IPS-18c (cell line): ENCODE results near the gene VPS13D.
"Not testable (repeated sequence)": the region's sequence is repeated elsewhere in the genome, so short reads cannot be mapped to it uniquely, and the experiment has no call there.

Source experiments
- H3K4me3 ChIP-seq: 2 replicates; pipeline ENCODE4 v1.7.0; 2013; ENCODE audit warnings: low read depth, mild to moderate bottlenecking, low read length, moderate library complexity; ENCODE audit not compliant: insufficient read depth
- H3K9me3 ChIP-seq: one replicate; pipeline ENCODE4 v1.6.1; 2013; ENCODE audit warnings: mild to moderate bottlenecking, low read length, moderate library complexity; ENCODE audit not compliant: control insufficient read depth, insufficient read depth

The VPS13D gene

DNA sequence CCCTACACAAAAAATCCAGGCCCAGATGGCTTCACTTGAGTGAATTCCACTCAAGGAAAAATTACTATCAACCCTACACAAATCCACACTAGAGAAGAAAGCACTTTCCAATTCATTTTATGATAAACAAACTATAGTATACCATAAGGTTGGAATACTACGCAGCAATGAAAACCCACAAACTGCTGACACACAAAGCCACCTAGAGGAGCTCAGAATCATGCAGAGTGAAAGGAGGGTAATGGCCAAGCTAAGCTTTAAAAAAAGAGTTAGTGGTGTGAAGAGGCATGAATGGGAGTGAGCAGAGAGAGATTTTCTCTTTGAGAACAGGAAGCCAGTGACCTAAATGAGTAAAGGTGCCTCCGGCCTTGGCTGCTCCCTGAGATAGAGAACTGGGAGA, 294.4 kb downstream of the VPS13D start:
- Histone ChIP-seq H3K9me3 (no peaks in the 10 kb centered on the region), H3K4me3 (no peak overlapping the region)

DNA sequence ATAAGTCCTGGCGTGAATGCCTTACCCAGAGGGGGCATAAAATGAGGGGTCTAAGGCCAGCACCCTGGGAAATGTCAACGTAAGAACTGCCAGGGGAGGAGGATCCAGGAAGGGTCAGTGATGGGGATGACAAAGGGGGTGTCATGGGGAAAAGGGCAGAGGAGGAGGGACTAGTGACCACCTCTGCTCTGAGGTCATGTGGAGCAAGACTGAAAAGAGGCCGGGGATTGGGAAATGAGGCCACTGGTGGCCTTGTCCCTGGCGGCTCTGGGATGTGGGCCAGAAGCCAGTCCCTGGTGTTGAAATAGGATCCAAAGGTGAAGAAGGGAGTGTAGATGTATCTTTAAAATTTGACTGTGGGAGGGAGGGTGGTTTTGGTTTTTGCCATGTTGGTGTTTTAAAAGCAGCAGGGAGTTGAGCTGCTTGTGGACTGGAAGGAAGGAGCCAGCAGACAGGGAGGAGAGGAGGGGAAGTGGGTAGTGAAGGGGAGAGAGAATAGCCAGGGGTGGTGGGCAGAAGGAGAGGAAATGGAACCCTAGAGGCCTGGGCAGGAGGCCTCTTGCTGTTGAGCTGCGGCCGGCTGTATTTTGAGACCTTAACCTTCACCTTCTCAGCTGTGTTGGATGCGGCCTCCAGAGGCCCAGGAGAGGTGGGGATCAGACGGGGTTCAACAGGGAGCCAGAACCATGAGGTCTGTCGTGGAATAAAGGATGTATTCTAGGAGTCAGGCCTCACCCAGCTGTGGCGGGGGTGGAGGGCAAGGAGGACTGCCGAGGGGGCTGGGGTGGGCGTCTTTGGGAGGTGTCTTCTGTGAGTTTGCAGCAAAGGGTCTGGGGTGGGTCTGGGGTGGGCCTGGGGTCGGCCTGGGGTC, 295.7 kb downstream of the VPS13D start:
- Histone ChIP-seq H3K9me3 (no peaks in the 10 kb centered on the region), H3K4me3 (no peak overlapping the region)

DNA sequence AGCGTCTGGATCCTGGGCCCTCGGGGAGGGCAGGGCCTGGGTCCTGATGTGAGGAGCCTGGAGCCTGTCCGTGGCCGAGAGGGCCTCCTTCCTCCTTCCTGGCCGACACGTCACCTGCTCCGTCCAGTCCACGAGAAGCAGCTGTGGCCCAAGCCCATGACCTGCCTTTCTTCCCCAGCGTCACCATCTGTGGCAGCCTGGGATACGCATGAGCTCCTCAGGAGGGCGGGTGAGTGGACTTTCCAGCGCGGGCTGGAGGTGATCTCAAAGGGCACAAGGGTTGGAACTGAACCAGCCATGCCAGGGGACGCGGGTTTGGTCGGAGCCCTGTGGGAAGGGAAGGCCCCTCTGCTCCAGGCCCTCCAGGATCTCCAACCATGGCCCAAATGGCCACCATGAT, 297.7 kb downstream of the VPS13D start:
- Histone ChIP-seq H3K4me3 (no peak overlapping the region), H3K9me3 (no peaks in the 10 kb centered on the region)

DNA sequence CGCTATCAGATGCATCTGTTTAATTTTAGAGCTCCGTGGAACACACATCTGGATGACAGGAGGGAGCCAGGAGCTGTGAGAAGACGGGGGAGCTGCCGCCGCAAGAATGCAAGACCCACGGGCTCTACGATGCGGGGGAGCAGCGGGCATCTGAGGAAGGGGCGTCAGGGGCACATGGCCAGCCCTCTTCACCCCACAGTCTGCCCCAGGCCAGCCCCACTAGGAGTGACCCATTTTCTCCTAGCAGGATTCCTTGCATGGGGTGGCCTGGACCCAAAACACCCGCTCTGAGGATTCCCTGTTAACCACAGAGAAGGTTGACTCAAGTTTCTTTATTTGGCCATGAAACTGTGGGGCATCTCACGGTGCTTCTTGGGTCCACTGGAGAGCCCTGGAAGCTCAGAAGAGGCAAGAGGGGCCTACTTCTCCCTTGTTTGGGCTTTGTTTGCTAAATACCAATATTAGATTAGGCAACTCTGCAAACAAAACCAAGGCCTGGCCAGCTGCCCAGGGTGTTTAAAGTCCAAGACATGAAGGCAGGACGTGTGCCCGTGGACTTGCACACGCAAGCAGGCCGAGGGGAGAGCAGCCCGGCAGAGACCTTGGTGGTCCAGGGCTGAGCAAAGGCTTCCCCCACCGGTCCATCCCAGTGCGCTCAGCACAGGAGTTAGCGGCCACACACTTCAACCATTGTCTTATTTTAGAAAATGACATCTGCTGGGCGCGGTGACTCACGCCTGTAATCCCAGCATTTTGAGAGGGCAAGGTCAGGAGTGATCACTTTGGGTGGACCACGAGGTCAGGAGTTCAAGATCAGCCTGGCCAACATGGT, 298.4 kb downstream of the VPS13D start:
- Histone ChIP-seq H3K4me3 (no peak overlapping the region), H3K9me3 (no peaks in the 10 kb centered on the region)

DNA sequence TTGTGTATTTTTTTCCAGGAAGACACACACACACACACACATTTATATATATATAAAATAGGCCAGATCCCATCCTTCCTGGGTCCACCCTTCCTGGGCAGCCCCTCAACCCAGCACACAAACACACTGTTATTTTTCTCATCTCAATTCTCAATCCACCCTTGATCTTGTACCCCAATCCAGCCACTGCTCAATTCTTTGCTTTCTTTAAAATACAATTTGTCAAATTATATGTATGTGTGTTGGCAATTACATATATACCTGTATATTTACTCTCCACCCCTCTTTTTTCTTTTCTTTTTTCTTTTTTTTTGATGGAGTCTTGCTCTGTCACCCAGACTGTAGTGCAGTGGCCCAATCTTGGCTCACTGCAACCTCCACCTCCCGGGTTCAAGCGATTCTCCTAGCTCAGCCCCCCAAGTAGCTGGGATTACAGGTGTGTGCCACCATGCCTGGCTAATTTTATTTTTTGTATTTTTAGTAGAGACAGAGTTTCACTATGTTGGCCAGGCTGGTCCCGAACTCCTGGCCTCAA, 299.9 kb downstream of the VPS13D start:
- no peak overlapping the region for H3K4me3 ChIP-seq

DNA sequence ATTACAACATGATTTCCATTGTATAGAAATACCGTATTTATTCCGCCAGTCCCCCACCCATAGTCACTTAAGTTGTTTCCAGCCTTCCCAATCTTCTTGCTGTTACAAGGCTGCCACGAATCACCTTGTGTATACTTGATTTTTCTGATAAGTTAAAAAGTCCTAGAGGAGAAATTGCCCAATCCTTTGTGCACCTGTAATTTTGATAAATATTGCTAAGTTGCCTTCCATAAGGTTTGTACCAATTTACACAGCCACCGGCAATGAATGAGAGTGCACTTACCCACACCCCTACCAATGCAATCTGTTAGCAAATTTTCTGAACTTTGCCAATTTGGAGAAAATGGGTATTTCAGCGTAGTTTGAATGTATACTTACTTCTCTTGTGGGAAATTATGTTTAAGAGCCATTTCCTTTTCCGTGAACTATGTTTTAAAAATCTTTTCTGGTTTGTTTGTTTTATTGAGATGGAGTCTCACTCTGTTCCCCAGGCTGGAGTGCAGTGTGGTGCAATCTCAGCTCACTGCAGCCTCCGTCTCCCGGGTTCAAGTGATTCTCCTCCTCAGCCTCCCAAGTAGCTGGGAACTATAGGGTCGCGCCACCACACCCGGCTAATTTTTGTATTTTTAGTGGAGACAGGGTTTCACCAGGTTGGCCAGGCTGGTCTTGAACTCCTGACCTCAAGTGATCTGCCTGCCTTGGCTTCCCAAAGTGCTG, 300.8 kb downstream of the VPS13D start:
- H3K4me3 ChIP-seq = no peak overlapping the region
- no peaks in the 10 kb centered on the region for H3K9me3 ChIP-seq

More for the DNA sequence above, 299.9 kb downstream of the VPS13D start:
- H3K9me3 ChIP-seq = no peaks in the 10 kb centered on the region

DNA sequence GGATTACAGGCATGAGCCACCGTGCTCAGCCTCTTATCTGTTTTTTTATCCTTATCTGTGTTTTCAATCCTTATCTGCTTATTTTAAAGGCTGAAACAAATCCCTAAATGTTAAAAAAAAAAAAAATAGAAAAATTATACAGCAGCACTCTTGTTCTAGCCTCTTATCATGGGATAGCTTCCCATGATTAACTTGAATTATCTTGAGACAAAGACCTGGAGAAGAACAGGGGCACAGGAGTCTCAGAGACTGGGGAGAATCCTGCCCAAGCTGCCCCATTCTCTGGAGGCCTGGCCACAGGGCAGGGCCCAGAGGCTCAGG, 301.3 kb downstream of the VPS13D start:
- no peaks in the 10 kb centered on the region for H3K9me3 ChIP-seq
- H3K4me3 ChIP-seq = no peak overlapping the region

DNA sequence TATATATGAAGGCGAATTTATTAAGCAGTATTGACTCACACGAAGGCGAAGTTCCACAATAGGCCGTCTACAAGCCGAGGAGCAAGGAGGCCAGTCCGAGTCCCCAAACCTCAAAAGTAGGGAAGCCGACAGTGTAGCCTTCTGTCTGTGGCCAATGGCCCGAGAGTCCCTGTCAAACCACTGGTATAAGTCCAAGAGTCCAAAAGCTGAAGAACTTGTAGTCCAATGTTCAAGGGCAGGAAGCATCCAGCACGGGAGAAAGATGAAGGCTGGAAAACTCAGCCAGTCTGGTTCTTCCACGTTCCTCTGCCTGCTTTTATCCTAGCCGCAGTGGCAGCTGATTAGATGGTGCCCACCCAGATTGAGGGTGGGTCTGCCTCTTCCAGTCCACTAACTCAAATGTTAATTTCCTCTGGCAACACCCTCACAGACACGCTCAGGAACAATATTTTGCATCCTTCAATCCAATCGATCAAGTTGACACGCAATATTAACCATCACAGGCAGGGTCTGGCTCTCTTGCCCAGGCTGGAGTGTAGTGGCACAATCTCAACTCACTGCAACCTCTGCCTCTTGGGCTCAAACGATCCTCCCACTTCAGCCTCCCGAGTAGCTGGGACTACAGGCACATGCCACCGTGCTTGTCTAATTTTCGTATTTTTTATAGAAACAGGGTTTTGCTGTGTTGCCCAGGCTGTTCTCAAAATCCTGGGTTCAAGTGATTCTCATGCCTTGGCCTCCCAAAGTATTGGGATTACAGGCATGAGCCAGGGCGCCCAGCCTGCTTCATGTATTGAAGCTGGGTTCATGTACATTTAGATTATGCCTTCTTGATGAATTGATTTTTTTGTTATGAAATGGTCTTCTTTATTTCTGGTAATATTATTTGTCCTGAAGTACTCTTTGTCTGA, 302.8 kb downstream of the VPS13D start:
- H3K9me3 ChIP-seq = no peaks in the 10 kb centered on the region
- H3K4me3 ChIP-seq = no peak overlapping the region

DNA sequence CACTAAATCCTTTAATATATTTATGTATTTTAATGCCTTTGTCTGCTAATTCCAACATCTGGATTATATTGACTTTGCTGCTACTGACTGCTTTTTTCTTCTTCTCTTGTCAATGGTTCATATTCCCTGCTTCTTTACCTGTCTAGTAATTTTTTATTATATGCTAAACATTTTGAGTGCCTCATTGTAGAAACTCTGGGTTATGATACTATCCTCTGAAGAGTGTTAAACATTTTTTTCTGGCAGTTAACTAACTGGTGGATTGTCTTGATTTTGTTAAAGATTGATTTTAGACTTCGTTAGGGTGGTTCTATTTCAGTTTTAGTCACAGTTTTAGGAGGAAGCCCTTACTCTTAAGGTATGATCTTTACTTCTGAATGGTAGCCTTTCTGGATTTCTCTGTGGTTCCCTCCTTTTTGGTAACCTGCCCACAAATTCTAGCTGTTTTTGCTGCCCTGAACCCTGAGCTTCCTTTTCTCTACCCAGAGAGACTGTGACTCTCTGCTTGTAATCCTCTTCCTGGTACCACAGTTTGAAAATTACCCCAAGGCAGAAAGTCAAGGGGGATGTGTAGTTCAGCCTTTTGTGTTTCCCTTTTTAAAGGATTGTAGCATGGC, 306.3 kb downstream of the VPS13D start:
- Histone ChIP-seq H3K9me3 (no peaks in the 10 kb centered on the region), H3K4me3 (no peak overlapping the region)

DNA sequence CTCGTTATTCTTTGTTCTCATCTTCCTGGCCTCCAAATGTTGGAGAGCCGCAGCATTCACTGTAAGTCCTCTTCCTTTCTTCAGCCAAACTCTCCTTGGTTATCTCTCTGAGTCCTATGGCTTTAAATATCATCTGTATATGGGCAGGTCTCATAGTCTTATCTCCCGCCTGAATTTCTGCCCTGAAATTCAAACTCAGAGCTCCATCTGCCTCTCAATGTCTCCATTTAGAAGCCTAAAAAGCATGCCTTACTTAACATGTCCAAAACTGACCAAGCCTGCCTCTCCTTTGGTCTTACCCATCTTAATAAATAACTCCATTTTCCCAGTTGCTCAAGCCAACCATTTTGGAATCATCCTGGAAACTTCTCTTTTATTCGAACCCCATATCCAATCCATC, 307.5 kb downstream of the VPS13D start:
- Histone ChIP-seq H3K4me3 (no peak overlapping the region), H3K9me3 (no peaks in the 10 kb centered on the region)

DNA sequence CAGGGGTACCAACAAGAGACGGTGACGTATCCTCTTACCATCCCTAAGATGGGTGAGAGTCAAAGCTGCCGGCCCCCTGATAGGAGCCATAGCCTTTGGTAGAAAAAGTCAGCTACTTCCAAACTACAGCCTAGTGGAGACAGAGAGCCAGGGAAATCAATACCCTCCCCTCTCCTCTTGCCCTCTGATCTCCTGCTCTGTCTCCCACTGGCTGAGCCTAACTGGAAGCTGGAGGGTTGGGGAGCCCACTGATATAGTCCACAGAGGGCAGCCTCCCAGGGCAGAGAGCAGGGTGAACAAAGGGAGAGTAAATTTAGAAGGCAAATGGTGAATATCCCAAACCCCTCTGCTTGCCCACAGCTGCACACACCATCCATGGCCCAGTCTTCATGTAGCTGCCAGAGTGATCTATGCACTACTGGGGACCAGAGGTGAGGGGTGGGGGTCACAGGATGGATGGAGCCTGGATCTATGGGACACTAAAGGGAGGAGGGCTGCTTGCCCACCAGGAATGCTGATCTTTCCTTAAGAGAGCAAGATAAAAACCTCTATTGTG, 308.2 kb downstream of the VPS13D start:
- H3K4me3 ChIP-seq = no peak overlapping the region
- H3K9me3 ChIP-seq = no peaks in the 10 kb centered on the region

DNA sequence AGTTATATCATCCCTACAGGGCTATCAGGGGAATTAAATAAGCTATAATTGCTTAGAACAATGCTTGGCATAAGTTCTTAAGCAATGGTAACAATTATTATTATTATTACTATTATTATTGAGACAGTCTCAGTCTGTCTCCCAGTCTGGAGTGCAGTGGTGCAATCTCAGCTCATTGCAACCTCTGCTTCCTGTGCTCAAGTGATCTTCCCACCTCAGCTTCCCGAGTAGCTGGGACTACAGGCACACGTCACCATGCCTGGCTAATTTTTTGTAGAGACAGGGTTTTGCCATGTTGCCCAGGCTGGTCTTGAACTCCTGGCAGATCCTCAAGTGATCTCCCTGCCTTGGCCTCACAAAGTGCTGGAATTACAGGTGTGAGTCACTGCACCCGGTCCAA, 308.7 kb downstream of the VPS13D start:
- H3K4me3 ChIP-seq, H3K9me3 ChIP-seq: not testable (repeated sequence)

DNA sequence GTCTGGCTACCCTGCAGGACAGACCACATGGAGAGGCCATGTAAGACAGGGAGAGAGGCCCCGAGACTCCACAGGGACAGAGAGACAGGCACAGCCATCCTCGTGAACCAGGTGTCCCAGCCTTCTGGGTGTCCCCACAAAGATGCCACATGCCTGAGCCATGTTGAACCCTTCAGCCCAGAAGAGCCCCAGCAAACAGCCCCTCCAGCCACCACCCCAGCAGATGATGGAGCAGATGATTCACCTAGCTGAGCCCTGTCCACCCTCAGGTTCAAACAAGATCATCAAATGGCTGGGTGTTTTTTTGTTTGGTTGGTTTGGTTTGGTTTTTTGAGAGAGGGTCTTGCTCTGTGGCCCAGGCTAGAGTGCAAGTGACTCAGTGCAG, 309.5 kb downstream of the VPS13D start:
- no peaks in the 10 kb centered on the region for H3K9me3 ChIP-seq
- no peak overlapping the region for H3K4me3 ChIP-seq

DNA sequence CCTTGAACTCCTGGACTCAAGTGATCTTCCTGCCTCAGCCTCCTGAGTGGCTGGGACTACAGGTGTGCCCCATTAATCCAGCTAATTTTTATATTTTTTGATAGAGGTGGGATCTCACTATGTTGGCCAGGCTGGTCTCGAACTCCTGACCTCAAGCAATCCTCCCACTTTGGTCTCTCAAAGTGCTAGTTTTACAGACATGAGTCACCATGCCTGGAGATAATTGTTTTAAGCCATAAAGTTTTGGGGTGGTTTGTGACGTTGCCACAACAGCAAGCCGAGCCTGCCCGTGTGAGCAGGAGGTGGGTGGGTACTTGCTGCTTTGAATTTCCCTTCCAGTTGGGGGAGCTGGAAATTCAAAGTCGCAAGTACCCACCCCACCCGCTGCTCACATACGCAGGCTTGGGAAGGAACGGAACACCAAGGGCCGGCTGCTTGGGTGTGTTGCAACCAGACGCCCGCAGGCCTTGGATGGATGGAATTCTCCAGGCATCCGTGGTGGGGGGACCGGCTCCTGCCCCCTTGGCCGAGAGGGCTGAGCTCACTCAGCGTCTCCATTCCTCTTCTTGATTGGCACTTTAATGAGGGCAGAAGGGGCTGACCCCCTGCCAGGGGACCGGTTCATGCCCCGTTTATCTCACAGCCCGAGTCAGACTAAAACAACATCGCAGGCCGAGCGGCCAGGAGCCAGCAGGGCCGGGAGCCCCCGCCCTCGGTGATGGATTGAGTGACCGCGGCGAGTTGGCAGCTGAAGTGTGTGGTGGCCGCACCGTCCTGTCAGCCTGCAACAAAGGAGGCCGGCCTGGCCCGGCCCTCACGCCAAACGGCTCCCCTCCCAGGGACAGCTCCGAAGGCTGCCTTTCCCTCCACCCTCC, 310.1 kb downstream of the VPS13D start:
- no peaks in the 10 kb centered on the region for H3K9me3 ChIP-seq
- peak overlapping the region; percentile 20; the same call in 1 of the 2 replicates for H3K4me3 ChIP-seq

DNA sequence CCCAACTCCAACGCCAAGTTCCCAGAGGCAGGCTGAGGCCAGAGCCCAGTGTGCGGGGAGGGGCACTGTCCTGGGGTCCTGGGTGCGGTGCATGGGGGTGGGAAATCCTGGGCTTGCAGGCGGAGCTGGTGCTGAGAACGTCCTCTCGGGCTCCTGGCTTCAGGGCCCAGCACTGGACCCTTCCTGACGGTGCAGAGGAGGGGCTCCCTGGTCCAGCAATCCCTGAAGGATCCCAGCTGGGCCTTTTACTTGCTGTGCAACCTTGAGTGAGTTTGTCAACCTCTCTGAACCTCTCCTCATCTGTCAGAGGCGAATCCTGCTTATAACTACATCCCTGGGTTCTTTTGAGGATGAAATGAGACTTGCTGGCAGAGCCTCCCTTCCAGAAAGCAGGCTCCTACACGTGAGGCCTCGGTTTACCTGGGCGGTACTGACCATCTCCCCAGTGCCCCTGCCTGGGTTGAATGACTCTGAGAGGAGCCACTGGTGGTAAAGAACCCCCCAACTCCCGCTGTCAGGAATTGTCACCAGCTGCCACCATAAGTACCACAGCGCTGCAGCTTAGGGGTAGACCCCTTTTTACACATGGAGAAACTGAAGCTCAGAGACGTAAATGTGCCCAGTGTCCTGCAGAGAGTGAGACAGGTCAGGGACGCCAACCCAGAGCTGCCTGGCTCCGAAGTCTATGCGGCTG, 310.9 kb downstream of the VPS13D start:
- Histone ChIP-seq H3K9me3 (no peaks in the 10 kb centered on the region), H3K4me3 (peak overlapping the region; percentile 20; the same call in 1 of the 2 replicates)
